ENCODE measurements around the gene SMYD1.

Gene SMYD1

DNA sequence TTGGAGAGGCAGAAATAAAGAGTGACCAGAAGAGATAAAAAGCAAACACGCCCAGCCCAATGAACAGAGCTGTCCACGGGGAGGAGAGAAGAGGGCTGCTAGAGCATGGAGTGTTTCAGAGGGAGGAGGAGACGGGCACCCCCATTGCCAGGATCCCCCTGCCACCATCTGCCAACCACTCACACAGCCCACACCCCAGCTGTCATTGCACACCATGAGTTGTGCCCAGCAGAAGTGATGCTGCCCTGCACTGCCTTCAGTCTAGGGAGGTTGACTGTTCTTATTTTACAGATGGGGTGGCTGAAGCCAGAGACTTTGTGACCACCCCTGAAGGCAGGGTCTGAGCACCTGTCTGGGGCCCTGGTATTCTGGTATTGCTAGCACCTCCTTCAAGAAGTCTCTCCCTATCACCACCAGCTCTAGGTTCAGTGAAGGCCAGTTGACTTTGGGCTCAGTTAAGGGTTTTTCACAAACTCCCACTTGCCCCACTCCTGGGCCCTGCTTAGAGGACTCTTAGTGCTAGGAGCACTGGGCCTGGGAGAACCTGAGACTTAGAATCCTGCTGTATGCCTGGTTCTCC is 57.8 kb downstream of the SMYD1 start:
- no peak for DNase-seq (ENCODE audit: low read depth)
- no peak overlapping the region for H3K4me3 ChIP-seq (ENCODE audit: low read length)
- TF ChIP-seq CTCF (conservative IDR thresholded peaks at IDR 0.05; ENCODE audit: low read depth, low read length), result no peak

GRCh38 chr2:88125924-88126771 is 58.5 kb downstream of the SMYD1 start:
- DNase-seq (ENCODE audit: low read depth), result no peak
- TF ChIP-seq CTCF (conservative IDR thresholded peaks at IDR 0.05; ENCODE audit: low read depth, low read length), result no peak
- H3K4me3 ChIP-seq (ENCODE audit: low read length), result no peak overlapping the region

GRCh38 chr2:88126772-88127637 is 59.4 kb downstream of the SMYD1 start:
- no peak overlapping the region for H3K4me3 ChIP-seq (ENCODE audit: low read length)
- no peak for TF ChIP-seq CTCF (conservative IDR thresholded peaks at IDR 0.05; ENCODE audit: low read depth, low read length)

DNA sequence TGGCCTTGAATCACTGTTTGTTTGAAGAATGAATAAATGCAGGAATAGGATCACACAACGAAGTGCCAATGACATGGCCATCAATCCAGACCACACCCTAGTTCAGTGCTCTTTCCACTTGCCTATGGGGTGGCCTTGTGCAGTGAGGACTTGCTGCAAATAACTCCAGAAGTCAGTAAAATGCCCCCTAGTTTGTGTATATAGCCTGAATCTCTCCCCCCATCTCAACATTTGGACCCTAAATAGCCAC is 59.9 kb downstream of the SMYD1 start:
- no peak for DNase-seq (ENCODE audit: low read depth)
- H3K4me3 ChIP-seq (ENCODE audit: low read length), result no peak overlapping the region
- no peak for TF ChIP-seq CTCF (conservative IDR thresholded peaks at IDR 0.05; ENCODE audit: low read depth, low read length)

More at GRCh38 chr2:88126772-88127637, 59.4 kb downstream of the SMYD1 start:
- DNase-seq (ENCODE audit: low read depth), result no peak

- no peak for DNase-seq (ENCODE audit: low read depth)
- H3K4me3 ChIP-seq (ENCODE audit: low read length), result no peak within 1 kb of the TSS
- TF ChIP-seq CTCF (conservative IDR thresholded peaks at IDR 0.05; ENCODE audit: low read depth, low read length), result no peak
These were observed 60.4 kb downstream of the SMYD1 start, which contains the start of gene FABP1 for GRCh38 chr2:88127888-88128653. Gene FABP1 (minus strand): TSS chr2:88128062. CDS start chr2:88128017, 45 bp downstream.

- H3K4me3 ChIP-seq (ENCODE audit: low read length), result no peak overlapping the region
- no peak for DNase-seq (ENCODE audit: low read depth)
- TF ChIP-seq CTCF (conservative IDR thresholded peaks at IDR 0.05; ENCODE audit: low read depth, low read length), result no peak
These were observed 61.2 kb downstream of the SMYD1 start for GRCh38 chr2:88128654-88129312.
